Measurements from ENCODE around the gene NEK6.

NEK6 gene

GRCh38 chr9:124345751-124346281, 88.1 kb downstream of the NEK6 start:
- DNase-seq, result no peak

GRCh38 chr9:124346347-124347163, 88.8 kb downstream of the NEK6 start:
- DNase-seq, result no peak

GRCh38 chr9:124347206-124347967, 89.6 kb downstream of the NEK6 start:
- no peak for DNase-seq

GRCh38 chr9:124347968-124348358, 90.2 kb downstream of the NEK6 start:
- no peak for DNase-seq

GRCh38 chr9:124348363-124348762, 90.6 kb downstream of the NEK6 start:
- DNase-seq, result no peak

- DNase-seq, result no peak
Measured at GRCh38 chr9:124348831-124349230, 91.1 kb downstream of the NEK6 start.

GRCh38 chr9:124349267-124349666, 91.5 kb downstream of the NEK6 start:
- DNase-seq, result no peak

GRCh38 chr9:124349675-124350493, 92.1 kb downstream of the NEK6 start:
- DNase-seq, result no peak

GRCh38 chr9:124350494-124351263, 92.9 kb downstream of the NEK6 start:
- DNase-seq, result no peak

- no peak for DNase-seq
Measured at GRCh38 chr9:124351672-124352468, 94.1 kb downstream of the NEK6 start.

- DNase-seq, result no peak
Measured at GRCh38 chr9:124352616-124353015, 94.9 kb downstream of the NEK6 start.

- DNase-seq, result no peak
Measured at GRCh38 chr9:124353166-124353768, 95.5 kb downstream of the NEK6 start.

- DNase-seq, result no peak
Measured at GRCh38 chr9:124353811-124354274, 96.1 kb downstream of the NEK6 start.

- DNase-seq, result no peak
Measured at GRCh38 chr9:124354346-124355038, 96.7 kb downstream of the NEK6 start.

- DNase-seq, result no peak
Measured at GRCh38 chr9:124355039-124355940, 97.5 kb downstream of the NEK6 start.

- DNase-seq, result no peak
Measured at GRCh38 chr9:124355941-124356744, 98.4 kb downstream of the NEK6 start.

- DNase-seq, result no peak
Measured at GRCh38 chr9:124356745-124357390, 99.1 kb downstream of the NEK6 start.
